Prostate gland (tissue), 2 donors: ENCODE measurements around the gene PHF11. TPM values are rescaled to one million over a fixed set of nuclear protein-coding genes. Genes with fewer than 3 reads are reported as not detected.
"Not testable (repeated sequence)": the region's sequence is repeated elsewhere in the genome, so short reads cannot be mapped to it uniquely, and the experiment has no call there.

ENCODE experiments used
- DNase-seq: peaks from one replicate; pipeline ENCODE4 v3.0.0-alpha.2; 2019; ENCODE audit warnings: low spot score
- H3K27ac ChIP-seq, 2 donors: fragments of 200-600 bp; sonication (generic); 2 replicates each; pipeline ENCODE4 v1.5.1; 2017 to 2019
- H3K27me3 ChIP-seq: fragments of 200-600 bp; sonication (generic); replicated peaks from 2 replicates; pipeline ENCODE4 v1.5.1; 2019; ENCODE audit not compliant: insufficient read depth
- H3K36me3 ChIP-seq, 2 donors: fragments of 200-600 bp; sonication (generic); 1 replicate in 1 of 2; 2 replicates in 1 of 2; pipeline versions ENCODE4 v1.5.1 to v1.8.1; 2017 to 2019
- H3K4me1 ChIP-seq: fragments of 200-600 bp; sonication (generic); replicated peaks from 2 replicates; pipeline ENCODE4 v1.5.1; 2019
- H3K4me3 ChIP-seq, 2 donors: fragments of 200-600 bp; sonication (generic); 2 replicates each; pipeline ENCODE4 v1.5.1; 2017 to 2019
- H3K9me3 ChIP-seq: fragments of 200-600 bp; sonication (generic); 2 replicates; pipeline ENCODE4 v1.5.1; 2017
- CTCF ChIP-seq, 4 experiments: fragments of 200-600 bp in 2 of 4; fragments of 450-650 bp in 2 of 4; sonication (generic) in 2 of 4; IDR thresholded peaks; 1 replicate in 3 of 4; 2 replicates in 1 of 4; pipeline ENCODE4 v1.5.1; 2016 to 2019; ENCODE audit warnings: antibody characterized with exemption in 4 of 4, mild to moderate bottlenecking in 2 of 4, moderate library complexity in 2 of 4
- POLR2A ChIP-seq: fragments of 450-650 bp; IDR thresholded peaks from one replicate; pipeline ENCODE4 v1.6.1; 2016; ENCODE audit warnings: antibody characterized with exemption, mild to moderate bottlenecking
- POLR2AphosphoS5 ChIP-seq: sonication (generic); formaldehyde crosslinking; IDR thresholded peaks from one replicate; pipeline ENCODE4 v1.6.1; 2017; ENCODE audit warnings: antibody characterized with exemption
- WGBS: methylation state at CpG from one replicate; pipeline ENCODE4 v1.1.5; 2018; 5-methylcytosine and 5-hydroxymethylcytosine counted together
- intact Hi-C: fragments of 100-400 bp; cut with DNase I; formaldehyde crosslinking; loops from one replicate; pipeline ENCODE4 v1.14.2; 2022
- total RNA-seq, 2 donors: library from RNA; depleted of rRNA; stranded (reverse); fragments of >200 nt; gene quantifications; one replicate each; pipeline ENCODE4 v1.1.0, GENCODE V29; 2016

PHF11 gene
- total RNA-seq, 2 donors from 2014 or later: 28.5 to 29.5 TPM

- WGBS: 43% methylated on average over 1 of the region's 1 CpG
- no peak overlapping the region for H3K4me3 ChIP-seq
- H3K27ac ChIP-seq: no peak overlapping the region
- no peaks in the 10 kb centered on the region for H3K27me3 ChIP-seq
- TF ChIP-seq POLR2AphosphoS5 (no peak), POLR2A (no peak), CTCF (IDR thresholded peaks at IDR 0.05) (no peak)
- no peaks in the 10 kb centered on the region for H3K36me3 ChIP-seq
- no peaks in the 10 kb centered on the region for H3K9me3 ChIP-seq
- DNase-seq: no peak
- no peaks in the 10 kb centered on the region for H3K4me1 ChIP-seq
- intact Hi-C loops: no loop called here
These were observed 23.6 kb upstream of the PHF11 start for GRCh38 chr13:49472186-49472585.

- H3K4me1 ChIP-seq: no peaks in the 10 kb centered on the region
- H3K4me3 ChIP-seq: no peak overlapping the region
- intact Hi-C loops: no loop called here
- no peaks in the 10 kb centered on the region for H3K9me3 ChIP-seq
- H3K27me3 ChIP-seq: no peaks in the 10 kb centered on the region
- 65% methylated on average over 7 of the region's 7 CpGs for WGBS
- DNase-seq: no peak
- TF ChIP-seq CTCF (IDR thresholded peaks at IDR 0.05) (no peak), POLR2AphosphoS5 (peak; percentile 54)
- H3K27ac ChIP-seq: no peak overlapping the region
- H3K36me3 ChIP-seq: no peaks in the 10 kb centered on the region
These were observed 19.2 kb upstream of the PHF11 start for GRCh38 chr13:49476529-49476928.

- 48% methylated on average over 5 of the region's 5 CpGs for WGBS
- H3K9me3 ChIP-seq: no peaks in the 10 kb centered on the region
- H3K36me3 ChIP-seq: no peaks in the 10 kb centered on the region
- intact Hi-C loops: no loop called here
- no peaks in the 10 kb centered on the region for H3K4me1 ChIP-seq
- H3K4me3 ChIP-seq: no peak overlapping the region
- H3K27me3 ChIP-seq: no peaks in the 10 kb centered on the region
- DNase-seq: no peak
- TF ChIP-seq POLR2AphosphoS5 (no peak), POLR2A (no peak), CTCF (IDR thresholded peaks at IDR 0.05) (no peak)
- no peak overlapping the region for H3K27ac ChIP-seq
These were observed 14.0 kb upstream of the PHF11 start for GRCh38 chr13:49481788-49482187.

DNA sequence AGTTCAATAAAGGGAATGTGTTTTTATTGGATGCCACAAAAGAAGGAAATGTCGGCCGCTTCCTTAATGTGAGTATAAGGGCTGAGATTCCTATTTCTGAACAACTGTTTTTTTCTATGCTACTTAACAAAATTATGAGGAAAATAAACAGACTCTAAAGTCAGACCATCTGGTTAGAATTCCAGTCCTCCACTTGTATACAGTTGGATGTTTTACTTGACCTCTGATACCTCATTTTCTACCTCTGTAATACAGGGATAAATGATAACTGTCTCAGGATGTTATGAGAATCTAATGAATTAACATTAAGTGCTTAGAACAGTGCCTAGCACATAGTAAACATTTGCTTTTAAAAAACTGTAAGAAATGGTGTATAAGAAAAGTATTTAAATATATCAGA lies 7.2 kb upstream of the PHF11 start:
- no peaks in the 10 kb centered on the region for H3K36me3 ChIP-seq
- H3K27ac ChIP-seq: no peak overlapping the region
- no peak overlapping the region for H3K4me3 ChIP-seq
- H3K9me3 ChIP-seq: no peaks in the 10 kb centered on the region
- H3K4me1 ChIP-seq: no peaks in the 10 kb centered on the region
- TF ChIP-seq POLR2A (no peak), CTCF (IDR thresholded peaks at IDR 0.05) (no peak), POLR2AphosphoS5 (no peak)
- intact Hi-C loops: no loop called here
- 91% methylated on average over 2 of the region's 2 CpGs for WGBS
- no peak for DNase-seq
- no peaks in the 10 kb centered on the region for H3K27me3 ChIP-seq

- intact Hi-C loops: loop anchor here (5.0 kb wide), 3 partner anchors 47 to 192 kb away; no protein-coding TSS in a partner anchor
- Histone ChIP-seq H3K4me3 (peak overlapping the region; percentile 58 to 65), H3K9me3 (no peaks in the 10 kb centered on the region), H3K27ac (peak overlapping the region; percentile 92 to 95), H3K36me3 (no peaks in the 10 kb centered on the region), H3K4me1 (no peaks in the 10 kb centered on the region), H3K27me3 (no peaks in the 10 kb centered on the region)
- no peak for DNase-seq
- TF ChIP-seq POLR2A: no peak
- TF ChIP-seq CTCF (IDR thresholded peaks at IDR 0.05): no peak
- TF ChIP-seq POLR2AphosphoS5: no peak
- WGBS: 88% methylated on average over 2 of the region's 2 CpGs
These were observed 1.1 kb upstream of the PHF11 start for GRCh38 chr13:49494645-49495044.

- H3K27ac ChIP-seq, H3K4me1 ChIP-seq, DNase-seq, H3K9me3 ChIP-seq, H3K36me3 ChIP-seq, H3K27me3 ChIP-seq, H3K4me3 ChIP-seq: not testable (repeated sequence)
- 81% methylated on average over 11 of the region's 11 CpGs for WGBS
- intact Hi-C loops: loop anchor here (5.0 kb wide), 3 partner anchors 50 to 195 kb away; no protein-coding TSS in a partner anchor
These were observed 1.1 kb downstream of the PHF11 start for GRCh38 chr13:49496837-49497236.
